H9 (cell line): Measurements from ENCODE around the gene TLL2. TPM values are rescaled to one million over a fixed set of nuclear protein-coding genes. Genes with fewer than 3 reads are reported as not detected.

ENCODE experiments used
- DNase-seq: peaks from one replicate; pipeline ENCODE4 v3.0.0-alpha.2; 2017
- H2AFZ ChIP-seq: one replicate; pipeline ENCODE4 v1.6.1; 2013; ENCODE audit warnings: mild to moderate bottlenecking, low read length, control low read depth, moderate library complexity
- H2AK5ac ChIP-seq: 2 replicates; pipeline ENCODE4 v1.6.1; 2013; ENCODE audit warnings: low read length, control low read depth, mixed read lengths; ENCODE audit not compliant: insufficient read length
- H2BK120ac ChIP-seq: one replicate; pipeline ENCODE4 v1.6.1; 2013; ENCODE audit warnings: low read depth, mild to moderate bottlenecking, low read length, control low read depth, inconsistent platforms; ENCODE audit not compliant: poor library complexity, severe bottlenecking
- H2BK12ac ChIP-seq: 2 replicates; pipeline ENCODE4 v1.6.1; 2013; ENCODE audit warnings: low read length, control low read depth, mixed read lengths, low read depth; ENCODE audit not compliant: insufficient read length
- H2BK15ac ChIP-seq: 2 replicates; pipeline ENCODE4 v1.6.1; 2013; ENCODE audit warnings: low read depth, low read length, control low read depth
- H2BK20ac ChIP-seq: one replicate; pipeline ENCODE4 v1.6.1; 2013; ENCODE audit warnings: low read depth, mild to moderate bottlenecking, low read length, control low read depth, inconsistent platforms; ENCODE audit not compliant: poor library complexity, severe bottlenecking
- H2BK5ac ChIP-seq: 2 replicates; pipeline ENCODE4 v1.6.1; 2013; ENCODE audit warnings: low read length, control low read depth, mixed read lengths; ENCODE audit not compliant: insufficient read length
- H3K14ac ChIP-seq: 2 replicates; pipeline ENCODE4 v1.6.1; 2013; ENCODE audit warnings: low read length, control low read depth; ENCODE audit not compliant: insufficient read depth
- H3K18ac ChIP-seq: 2 replicates; pipeline ENCODE4 v1.6.1; 2013; ENCODE audit warnings: low read depth, mild to moderate bottlenecking, mixed read lengths, low read length, control low read depth; ENCODE audit not compliant: insufficient read length
- H3K23ac ChIP-seq: 2 replicates; pipeline ENCODE4 v1.6.1; 2013; ENCODE audit warnings: low read length, control low read depth, mixed read lengths, low read depth; ENCODE audit not compliant: insufficient read length
- H3K23me2 ChIP-seq: 2 replicates; pipeline ENCODE4 v1.6.1; 2013; ENCODE audit warnings: low read depth, mild to moderate bottlenecking, mixed read lengths, low read length, control low read depth; ENCODE audit not compliant: insufficient read length, poor library complexity, severe bottlenecking
- H3K27ac ChIP-seq: 2 replicates; pipeline ENCODE4 v1.5.1; 2013; ENCODE audit warnings: low read length, control low read depth, mixed read lengths, low read depth; ENCODE audit not compliant: insufficient read length
- H3K27me3 ChIP-seq: 2 replicates; pipeline ENCODE4 v1.6.1; 2013; ENCODE audit warnings: low read length, control low read depth, inconsistent platforms; ENCODE audit not compliant: insufficient read depth
- H3K4ac ChIP-seq: 2 replicates; pipeline ENCODE4 v1.6.1; 2013; ENCODE audit warnings: low read depth, mild to moderate bottlenecking, control low read depth, inconsistent platforms, low read length, moderate library complexity
- H3K4me1 ChIP-seq: 2 replicates; pipeline ENCODE4 v1.6.1; 2013; ENCODE audit warnings: low read length, control low read depth, inconsistent platforms; ENCODE audit not compliant: insufficient read depth
- H3K4me2 ChIP-seq: 2 replicates; pipeline ENCODE4 v1.6.1; 2013; ENCODE audit warnings: low read length, control low read depth, mixed read lengths; ENCODE audit not compliant: insufficient read length, insufficient read depth
- H3K56ac ChIP-seq: 2 replicates; pipeline ENCODE4 v1.6.1; 2013; ENCODE audit warnings: low read depth, mild to moderate bottlenecking, mixed read lengths, low read length, control low read depth; ENCODE audit not compliant: insufficient read length
- H3K79me1 ChIP-seq: 2 replicates; pipeline ENCODE4 v1.6.1; 2013; ENCODE audit warnings: low read depth, mild to moderate bottlenecking, moderate library complexity, low read length, control low read depth, inconsistent platforms; ENCODE audit not compliant: insufficient read depth, poor library complexity, severe bottlenecking
- H3K79me2 ChIP-seq: 2 replicates; pipeline ENCODE4 v1.6.1; 2013; ENCODE audit warnings: low read length, control low read depth, inconsistent platforms; ENCODE audit not compliant: insufficient read depth
- H3K9ac ChIP-seq: 2 replicates; pipeline ENCODE4 v1.6.1; 2013; ENCODE audit warnings: low read length, control low read depth, mixed read lengths; ENCODE audit not compliant: insufficient read length; ENCODE audit errors: extremely low read depth
- H3K9me3 ChIP-seq: one replicate; pipeline ENCODE4 v1.6.1; 2013; ENCODE audit warnings: low read depth, low read length, inconsistent platforms; ENCODE audit not compliant: control insufficient read depth
- H3T11ph ChIP-seq: one replicate; pipeline ENCODE4 v1.6.1; 2013; ENCODE audit warnings: mild to moderate bottlenecking, low read length, control low read depth, inconsistent platforms
- H4K20me1 ChIP-seq: one replicate; pipeline ENCODE4 v1.6.1; 2013; ENCODE audit not compliant: control insufficient read depth, insufficient read length, insufficient read depth
- H4K5ac ChIP-seq: 2 replicates; pipeline ENCODE4 v1.6.1; 2013; ENCODE audit warnings: low read depth, mild to moderate bottlenecking, mixed read lengths, low read length, control low read depth; ENCODE audit not compliant: insufficient read length
- H4K8ac ChIP-seq: replicated peaks from 2 replicates; pipeline ENCODE4 v1.6.1; 2013; ENCODE audit warnings: low read length, control low read depth, mixed read lengths, low read depth; ENCODE audit not compliant: insufficient read length
- H4K91ac ChIP-seq: 2 replicates; pipeline ENCODE4 v1.6.1; 2013; ENCODE audit warnings: low read depth, mild to moderate bottlenecking, moderate library complexity, mixed read lengths, low read length, control low read depth; ENCODE audit not compliant: insufficient read length
- H3K27ac Mint-ChIP-seq, 3 experiments: 2 replicates in 2 of 3; 3 replicates in 1 of 3; pipeline ENCODE4 v1.8.0; 2020 to 2021; ENCODE audit warnings: mixed read lengths in 3 of 3, mild to moderate bottlenecking in 1 of 3, moderate library complexity in 1 of 3
- H3K27me3 Mint-ChIP-seq: 2 replicates; pipeline ENCODE4 v1.8.0; 2021; ENCODE audit warnings: low read depth, mild to moderate bottlenecking, moderate library complexity, mixed read lengths
- H3K36me3 Mint-ChIP-seq, 3 experiments: 2 replicates in 2 of 3; 3 replicates in 1 of 3; pipeline ENCODE4 v1.8.0; 2020 to 2021; ENCODE audit warnings: low read depth in 3 of 3, mixed read lengths in 3 of 3; ENCODE audit not compliant: insufficient read depth in 1 of 3
- H3K4me1 Mint-ChIP-seq, 2 experiments: 2 replicates each; pipeline ENCODE4 v1.8.0; 2020; ENCODE audit warnings: mixed read lengths in 2 of 2
- H3K4me3 Mint-ChIP-seq, 2 experiments: 2 replicates in 1 of 2; 3 replicates in 1 of 2; pipeline ENCODE4 v1.8.0; 2020 to 2021; ENCODE audit warnings: mild to moderate bottlenecking in 2 of 2, mixed read lengths in 2 of 2, moderate library complexity in 1 of 2
- H3K9me3 Mint-ChIP-seq, 2 experiments: 2 replicates in 1 of 2; 3 replicates in 1 of 2; pipeline ENCODE4 v1.8.0; 2020; ENCODE audit warnings: mild to moderate bottlenecking in 2 of 2, mixed read lengths in 2 of 2, moderate library complexity in 1 of 2
- WGBS: extraction: QIAGEN DNeasy Blood & Tissue Kit; methylation state at CpG from one replicate; pipeline ENCODE4 v1.1.7; 2013; ENCODE audit warnings: missing lambda C conversion rate, low lambda C conversion rate, mixed read lengths; ENCODE audit not compliant: insufficient read length; ENCODE audit errors: extremely low coverage; 5-methylcytosine and 5-hydroxymethylcytosine counted together
- total RNA-seq: library from RNA; stranded (reverse); gene quantifications from 2 replicates; pipeline ENCODE4 v1.2.1, GENCODE V29; 2021
- TF ChIP-seq, protein P1 (sequence below): fragments of 200-600 bp; sonication (generic); conservative IDR thresholded peaks from 3 replicates; pipeline ENCODE4 v1.8.0; 2021; ENCODE audit warnings: antibody characterized with exemption, mild to moderate bottlenecking

TLL2 gene
- total RNA-seq, 1 experiment from 2014 or later = 1.4 TPM

GRCh38 chr10:96389785-96390184 lies 123.9 kb downstream of the TLL2 start:
- Histone ChIP-seq H4K91ac (no peak overlapping the region), H3K23me2 (no peaks in the 10 kb centered on the region), H3T11ph (no peak overlapping the region), H2AK5ac (no peak overlapping the region), H4K20me1 (no peaks in the 10 kb centered on the region), H2BK20ac (no peak overlapping the region), H4K5ac (no peak overlapping the region), H3K56ac (no peak overlapping the region), H2BK12ac (no peak overlapping the region), H2BK120ac (no peak overlapping the region), H3K4me2 (no peak overlapping the region), H3K27ac (no peak overlapping the region), H4K8ac (no peak overlapping the region), H2BK5ac (no peak overlapping the region), H3K4ac (no peak overlapping the region), H3K23ac (no peak overlapping the region), H2AFZ (no peak overlapping the region), H3K4me1 (no peaks in the 10 kb centered on the region), H3K14ac (no peak overlapping the region), H2BK15ac (no peak overlapping the region), H3K27me3 (no peaks in the 10 kb centered on the region), H3K79me2 (no peaks in the 10 kb centered on the region), H3K9ac (no peak overlapping the region), H3K9me3 (no peaks in the 10 kb centered on the region), H3K18ac (no peak overlapping the region), H3K79me1 (no peaks in the 10 kb centered on the region)
- no CpG with 5 or more reads among the region's 5 CpGs for WGBS
- peaks cover 7% of the 10 kb centered on the region for H3K27me3 Mint-ChIP-seq
- no peaks in the 10 kb centered on the region for H3K9me3 Mint-ChIP-seq
- TF ChIP-seq, protein P1, sequence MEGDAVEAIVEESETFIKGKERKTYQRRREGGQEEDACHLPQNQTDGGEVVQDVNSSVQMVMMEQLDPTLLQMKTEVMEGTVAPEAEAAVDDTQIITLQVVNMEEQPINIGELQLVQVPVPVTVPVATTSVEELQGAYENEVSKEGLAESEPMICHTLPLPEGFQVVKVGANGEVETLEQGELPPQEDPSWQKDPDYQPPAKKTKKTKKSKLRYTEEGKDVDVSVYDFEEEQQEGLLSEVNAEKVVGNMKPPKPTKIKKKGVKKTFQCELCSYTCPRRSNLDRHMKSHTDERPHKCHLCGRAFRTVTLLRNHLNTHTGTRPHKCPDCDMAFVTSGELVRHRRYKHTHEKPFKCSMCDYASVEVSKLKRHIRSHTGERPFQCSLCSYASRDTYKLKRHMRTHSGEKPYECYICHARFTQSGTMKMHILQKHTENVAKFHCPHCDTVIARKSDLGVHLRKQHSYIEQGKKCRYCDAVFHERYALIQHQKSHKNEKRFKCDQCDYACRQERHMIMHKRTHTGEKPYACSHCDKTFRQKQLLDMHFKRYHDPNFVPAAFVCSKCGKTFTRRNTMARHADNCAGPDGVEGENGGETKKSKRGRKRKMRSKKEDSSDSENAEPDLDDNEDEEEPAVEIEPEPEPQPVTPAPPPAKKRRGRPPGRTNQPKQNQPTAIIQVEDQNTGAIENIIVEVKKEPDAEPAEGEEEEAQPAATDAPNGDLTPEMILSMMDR = no peak
- no peak overlapping the region for H3K27ac Mint-ChIP-seq
- H3K4me3 Mint-ChIP-seq = no peak overlapping the region
- DNase-seq = no peak
- no peaks in the 10 kb centered on the region for H3K4me1 Mint-ChIP-seq
- peaks cover 0 to 2% (median 0%) of the 10 kb centered on the region in 3 experiments; a peak in 1 of 7 replicates for H3K36me3 Mint-ChIP-seq
